ENCODE data around the gene PSENEN.
"Not testable (repeated sequence)": the region's sequence is repeated elsewhere in the genome, so short reads cannot be mapped to it uniquely, and the experiment has no call there.

The PSENEN gene

DNA sequence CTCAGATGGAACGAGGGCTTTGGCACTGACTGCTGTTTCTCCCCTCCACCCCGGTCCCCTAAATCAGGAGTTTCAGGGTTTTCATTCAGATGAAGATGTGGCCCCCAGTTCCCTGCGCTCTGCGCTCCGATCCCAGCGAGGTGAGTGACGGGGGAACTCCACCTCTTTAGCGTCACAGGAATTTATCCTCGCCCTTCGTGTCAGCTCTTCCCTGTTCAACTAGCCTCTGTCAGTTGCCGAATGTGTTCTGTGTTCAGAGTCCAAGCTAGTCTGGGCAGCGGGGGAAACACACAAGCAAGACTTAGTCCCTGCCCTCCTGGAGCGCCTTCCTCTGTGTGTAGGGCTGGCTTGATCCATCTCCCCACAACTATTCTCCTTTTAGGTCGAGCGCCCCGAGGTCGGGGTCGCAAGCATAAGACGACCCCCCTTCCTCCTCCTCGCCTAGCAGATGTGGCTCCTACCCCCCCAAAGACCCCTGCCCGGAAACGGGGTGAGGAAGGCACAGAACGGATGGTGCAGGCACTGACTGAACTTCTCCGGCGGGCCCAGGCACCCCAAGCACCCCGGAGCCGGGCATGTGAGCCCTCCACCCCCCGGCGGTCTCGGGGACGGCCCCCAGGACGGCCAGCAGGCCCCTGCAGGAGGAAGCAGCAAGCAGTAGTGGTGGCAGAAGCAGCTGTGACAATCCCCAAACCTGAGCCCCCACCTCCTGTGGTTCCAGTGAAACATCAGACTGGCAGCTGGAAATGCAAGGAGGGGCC, 25.9 kb upstream of the PSENEN start:
- no peak for DNase-seq

GRCh38 chr19:35720163-35720524, 25.3 kb upstream of the PSENEN start:
- DNase-seq: no peak

DNA sequence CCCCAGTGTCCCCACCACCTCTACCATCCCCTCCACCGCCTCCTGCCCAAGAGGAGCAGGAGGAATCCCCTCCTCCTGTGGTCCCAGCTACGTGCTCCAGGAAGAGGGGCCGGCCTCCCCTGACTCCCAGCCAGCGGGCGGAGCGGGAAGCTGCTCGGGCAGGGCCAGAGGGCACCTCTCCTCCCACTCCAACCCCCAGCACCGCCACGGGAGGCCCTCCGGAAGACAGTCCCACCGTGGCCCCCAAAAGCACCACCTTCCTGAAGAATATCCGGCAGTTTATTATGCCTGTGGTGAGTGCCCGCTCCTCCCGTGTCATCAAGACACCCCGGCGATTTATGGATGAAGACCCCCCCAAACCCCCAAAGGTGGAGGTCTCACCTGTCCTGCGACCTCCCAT, 24.8 kb upstream of the PSENEN start:
- DNase-seq: no peak

DNA sequence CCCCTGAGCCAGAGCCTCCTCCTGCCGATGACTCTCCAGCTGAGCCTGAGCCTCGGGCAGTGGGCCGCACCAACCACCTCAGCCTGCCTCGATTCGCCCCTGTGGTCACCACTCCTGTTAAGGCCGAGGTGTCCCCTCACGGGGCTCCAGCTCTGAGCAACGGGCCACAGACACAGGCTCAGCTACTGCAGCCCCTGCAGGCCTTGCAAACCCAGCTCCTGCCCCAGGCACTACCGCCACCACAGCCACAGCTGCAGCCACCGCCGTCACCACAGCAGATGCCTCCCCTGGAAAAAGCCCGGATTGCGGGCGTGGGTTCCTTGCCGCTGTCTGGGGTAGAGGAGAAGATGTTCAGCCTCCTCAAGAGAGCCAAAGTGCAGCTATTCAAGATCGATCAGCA, 24.1 kb upstream of the PSENEN start:
- no peak for DNase-seq

DNA sequence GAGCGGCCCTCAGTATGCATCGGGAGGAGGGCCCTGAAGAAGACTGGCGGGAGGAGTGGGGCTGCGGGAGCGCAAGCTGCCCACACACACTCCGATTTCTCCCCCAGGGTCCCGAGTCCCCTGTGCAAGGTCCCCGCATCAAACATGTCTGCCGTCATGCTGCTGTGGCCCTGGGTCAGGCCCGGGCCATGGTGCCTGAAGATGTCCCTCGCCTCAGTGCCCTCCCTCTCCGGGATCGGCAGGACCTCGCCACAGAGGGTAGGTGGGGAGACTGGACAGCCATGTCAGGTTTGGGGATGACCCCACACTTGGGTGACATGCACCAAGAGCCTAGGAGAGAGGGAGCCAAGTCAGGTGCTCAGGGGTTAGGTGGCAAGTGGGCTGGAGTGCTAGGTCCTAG, 23.0 kb upstream of the PSENEN start:
- no peak for DNase-seq

- DNase-seq: no peak
Measured at GRCh38 chr19:35722897-35723296, 22.6 kb upstream of the PSENEN start.

GRCh38 chr19:35723671-35724070, 21.8 kb upstream of the PSENEN start:
- no peak for DNase-seq

DNA sequence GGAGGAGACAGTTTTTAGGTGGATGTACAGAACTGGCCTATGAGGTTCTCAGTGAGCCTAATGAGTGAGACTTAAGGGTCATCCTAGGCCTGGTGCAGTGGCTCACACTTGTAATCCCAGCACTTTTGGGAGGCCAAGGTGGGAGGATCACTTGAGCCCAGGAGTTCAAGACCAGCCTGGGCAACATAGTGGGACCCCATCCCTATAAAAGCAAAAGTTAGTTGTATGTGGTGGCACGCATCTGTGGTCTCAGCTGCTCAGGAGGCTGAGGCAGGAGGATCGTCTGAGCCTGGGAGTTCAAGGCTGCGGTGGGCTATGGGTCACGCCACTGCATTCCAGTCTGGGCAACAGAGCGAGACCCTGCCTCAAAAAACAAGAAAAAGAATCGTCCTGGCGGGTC, 21.3 kb upstream of the PSENEN start:
- DNase-seq: not testable (repeated sequence)

GRCh38 chr19:35724560-35724959, 20.9 kb upstream of the PSENEN start:
- no peak for DNase-seq

DNA sequence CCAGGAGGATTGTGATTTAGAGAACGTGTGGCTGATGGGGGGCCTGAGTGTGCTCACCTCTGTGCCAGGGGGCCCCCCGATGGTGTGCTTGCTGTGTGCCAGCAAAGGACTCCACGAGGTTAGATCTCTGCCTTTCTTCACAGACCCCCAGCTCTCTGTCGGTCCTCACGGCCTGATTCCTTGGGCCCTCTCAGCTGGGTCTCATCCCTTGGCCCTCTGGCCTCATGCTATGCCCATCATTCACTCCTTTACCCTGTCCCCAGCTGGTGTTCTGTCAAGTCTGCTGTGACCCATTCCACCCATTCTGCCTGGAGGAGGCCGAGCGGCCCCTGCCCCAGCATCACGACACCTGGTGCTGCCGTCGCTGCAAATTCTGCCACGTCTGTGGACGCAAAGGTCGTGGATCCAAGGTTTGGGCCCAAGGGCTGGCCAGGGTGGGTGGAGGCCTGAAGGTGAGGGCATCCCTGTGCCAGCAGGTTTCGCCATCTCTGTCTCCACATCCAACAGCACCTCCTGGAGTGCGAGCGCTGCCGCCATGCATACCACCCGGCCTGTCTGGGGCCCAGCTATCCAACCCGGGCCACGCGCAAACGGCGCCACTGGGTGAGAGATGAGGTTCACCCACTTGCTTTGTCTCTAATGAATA, 20.1 kb upstream of the PSENEN start:
- no peak for DNase-seq

DNA sequence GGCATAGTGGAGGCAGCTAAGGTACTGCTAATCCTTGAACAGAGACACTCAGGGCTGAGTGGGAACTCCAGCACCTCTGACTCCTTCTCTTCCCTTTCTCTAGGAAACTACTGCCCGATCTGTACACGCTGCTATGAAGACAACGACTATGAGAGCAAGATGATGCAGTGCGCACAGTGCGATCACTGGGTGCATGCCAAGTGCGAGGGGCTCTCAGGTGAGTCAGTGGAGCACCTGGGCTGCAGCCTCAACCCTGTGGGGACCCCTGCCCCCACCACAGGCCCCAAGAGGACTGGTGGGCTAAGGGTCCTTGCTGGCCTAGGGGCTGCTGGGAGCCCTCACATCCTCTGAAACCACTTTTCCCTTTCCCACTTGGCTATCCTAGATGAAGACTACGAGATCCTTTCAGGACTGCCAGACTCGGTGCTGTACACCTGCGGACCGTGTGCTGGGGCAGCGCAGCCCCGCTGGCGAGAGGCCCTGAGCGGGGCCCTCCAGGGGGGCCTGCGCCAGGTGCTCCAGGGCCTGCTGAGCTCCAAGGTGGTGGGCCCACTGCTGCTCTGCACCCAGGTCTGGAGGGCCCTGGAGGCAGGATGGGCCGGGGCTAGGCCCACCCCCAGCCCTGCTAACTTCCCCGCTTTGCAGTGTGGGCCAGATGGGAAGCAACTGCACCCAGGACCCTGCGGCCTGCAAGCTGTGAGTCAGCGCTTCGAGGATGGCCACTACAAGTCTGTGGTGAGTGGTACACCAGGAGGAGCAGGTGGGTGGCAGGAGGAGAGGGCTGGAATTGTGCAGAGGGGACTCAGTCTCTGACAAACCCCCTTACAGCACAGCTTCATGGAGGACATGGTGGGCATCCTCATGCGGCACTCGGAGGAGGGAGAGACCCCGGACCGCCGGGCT, 18.1 kb upstream of the PSENEN start:
- DNase-seq: no peak

- DNase-seq: no peak
Measured at GRCh38 chr19:35727956-35728706, 17.3 kb upstream of the PSENEN start.

DNA sequence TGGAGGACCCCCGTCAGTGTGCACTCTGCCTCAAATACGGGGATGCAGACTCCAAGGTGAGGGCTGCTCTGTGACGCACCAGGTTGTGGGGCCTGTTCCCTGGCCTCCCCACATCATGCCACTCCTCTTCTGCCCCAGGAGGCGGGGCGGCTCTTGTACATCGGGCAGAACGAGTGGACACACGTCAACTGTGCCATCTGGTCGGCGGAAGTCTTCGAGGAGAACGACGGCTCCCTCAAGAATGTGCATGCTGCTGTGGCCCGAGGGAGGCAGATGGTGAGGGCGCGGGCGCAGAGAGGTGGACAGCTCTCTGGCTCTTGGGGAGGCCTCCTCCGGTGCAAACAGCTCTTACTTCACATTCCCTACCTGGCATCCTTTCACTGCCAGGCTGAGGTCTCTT, 16.4 kb upstream of the PSENEN start:
- DNase-seq: no peak

- no peak for DNase-seq
Measured at GRCh38 chr19:35729763-35730162, 15.7 kb upstream of the PSENEN start.

GRCh38 chr19:35730326-35730725, 15.1 kb upstream of the PSENEN start:
- no peak for DNase-seq

- DNase-seq: no peak
Measured at GRCh38 chr19:35731353-35731752, 14.1 kb upstream of the PSENEN start.

GRCh38 chr19:35731779-35732405, 13.6 kb upstream of the PSENEN start:
- no peak for DNase-seq

DNA sequence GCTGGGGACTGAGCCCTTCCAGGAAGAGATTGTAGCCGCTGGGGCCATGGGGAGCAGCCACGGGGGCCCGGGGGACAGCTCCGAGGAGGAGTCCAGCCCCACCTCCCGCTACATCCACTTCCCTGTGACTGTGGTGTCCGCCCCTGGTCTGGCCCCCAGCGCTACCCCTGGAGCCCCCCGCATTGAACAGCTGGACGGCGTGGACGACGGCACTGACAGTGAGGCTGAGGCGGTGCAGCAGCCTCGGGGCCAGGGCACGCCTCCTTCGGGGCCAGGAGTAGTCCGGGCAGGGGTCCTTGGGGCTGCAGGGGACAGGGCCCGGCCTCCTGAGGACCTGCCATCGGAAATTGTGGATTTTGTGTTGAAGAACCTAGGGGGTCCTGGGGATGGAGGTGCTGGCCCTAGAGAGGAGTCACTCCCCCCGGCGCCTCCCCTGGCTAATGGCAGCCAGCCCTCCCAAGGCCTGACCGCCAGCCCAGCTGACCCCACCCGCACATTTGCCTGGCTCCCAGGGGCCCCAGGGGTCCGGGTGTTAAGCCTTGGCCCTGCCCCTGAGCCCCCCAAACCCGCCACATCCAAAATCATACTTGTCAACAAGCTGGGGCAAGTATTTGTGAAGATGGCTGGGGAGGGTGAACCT, 12.8 kb upstream of the PSENEN start:
- no peak for DNase-seq

GRCh38 chr19:35733180-35734125, 12.0 kb upstream of the PSENEN start:
- no peak for DNase-seq

DNA sequence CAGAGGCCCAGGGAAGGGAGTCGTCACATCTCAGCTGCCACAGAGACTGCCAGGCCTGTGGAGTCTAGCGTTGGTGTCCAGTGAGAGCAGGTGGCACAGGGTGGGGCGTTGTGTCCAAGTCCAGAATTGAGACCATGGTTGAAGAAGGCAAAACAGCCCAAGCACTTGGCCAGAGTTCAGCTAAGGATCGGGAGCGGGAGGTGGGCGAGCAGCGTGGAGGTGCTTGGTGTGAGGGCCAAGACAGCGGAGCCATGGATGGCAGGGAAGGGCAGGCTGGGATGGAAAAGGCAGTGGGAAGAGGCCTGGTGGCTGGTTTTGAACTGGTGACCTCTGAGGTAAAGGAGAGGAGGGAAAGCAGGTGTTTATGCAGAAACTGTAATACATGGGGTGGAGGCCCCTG, 11.2 kb upstream of the PSENEN start:
- DNase-seq: no peak

- DNase-seq: no peak
Measured at GRCh38 chr19:35734889-35735288, 10.6 kb upstream of the PSENEN start.
